ENCODE data around the gene SHB. TPM values are rescaled to one million over a fixed set of nuclear protein-coding genes. Genes with fewer than 3 reads are reported as not detected.

Gene SHB
- total and polyA plus RNA-seq, 2 of the 13 experiments (the other 11 are each of a cell fraction or from before 2014, with no cell fraction given), result 19.4 to 20.7 TPM

- TF ChIP-seq HMG20B (CRISPR knock-in tag; conservative IDR thresholded peaks at IDR 0.05) (no peak), ATF7-NPFF (CRISPR knock-in tag; IDR thresholded peaks at IDR 0.05; ENCODE audit: low read depth) (0 out of 2 replicates have a peak, but pooled peaks have one; percentile 16), NAIF1 (CRISPR knock-in tag; IDR thresholded peaks at IDR 0.05; ENCODE audit: borderline replicate concordance) (no peak), MNT (IDR thresholded peaks at IDR 0.05) (no peak), ZNF33A (CRISPR knock-in tag; IDR thresholded peaks at IDR 0.05; ENCODE audit: borderline replicate concordance) (no peak), MBD4 (IDR thresholded peaks at IDR 0.05; ENCODE audit: borderline replicate concordance, low read length) (no peak), ZNF879 (CRISPR knock-in tag; IDR thresholded peaks at IDR 0.05) (no peak), RXRB (CRISPR knock-in tag; IDR thresholded peaks at IDR 0.05; ENCODE audit: borderline replicate concordance) (peak; percentile 40; the same call in 1 of the 2 replicates), TAF15 (IDR thresholded peaks at IDR 0.05; ENCODE audit: low read depth, low read length, poor library complexity, severe bottlenecking) (no peak), ZNF564 (CRISPR knock-in tag; IDR thresholded peaks at IDR 0.05) (no peak), ARID2 (CRISPR knock-in tag; IDR thresholded peaks at IDR 0.05; ENCODE audit: borderline replicate concordance) (no peak), STAT6 (CRISPR knock-in tag; IDR thresholded peaks at IDR 0.05; ENCODE audit: borderline replicate concordance) (0 out of 2 replicates have a peak, but pooled peaks have one; percentile 52), NR2C2 (CRISPR knock-in tag; IDR thresholded peaks at IDR 0.05; ENCODE audit: borderline replicate concordance) (no peak), DNMT3B (CRISPR knock-in tag; conservative IDR thresholded peaks at IDR 0.05) (no peak), ZNF263 (CRISPR knock-in tag; IDR thresholded peaks at IDR 0.05) (no peak), ZNF253 (CRISPR knock-in tag; IDR thresholded peaks at IDR 0.05; ENCODE audit: borderline replicate concordance) (no peak), IRF2 (CRISPR knock-in tag; IDR thresholded peaks at IDR 0.05) (no peak), ZNF772 (CRISPR knock-in tag; IDR thresholded peaks at IDR 0.05) (0 out of 2 replicates have a peak, but pooled peaks have one; percentile 41), ZNF713 (CRISPR knock-in tag; IDR thresholded peaks at IDR 0.05) (no peak), SNAPC5 (CRISPR knock-in tag; IDR thresholded peaks at IDR 0.05; ENCODE audit: borderline replicate concordance) (no peak), ZNF484 (CRISPR knock-in tag; IDR thresholded peaks at IDR 0.05; ENCODE audit: borderline replicate concordance, low read depth) (no peak), ZBTB14 (CRISPR knock-in tag; IDR thresholded peaks at IDR 0.05) (no peak), JUNB (CRISPR knock-in tag; IDR thresholded peaks at IDR 0.05; ENCODE audit: borderline replicate concordance) (no peak), FOXC1 (CRISPR knock-in tag; IDR thresholded peaks at IDR 0.05; ENCODE audit: borderline replicate concordance) (peak; percentile 38; the same call in 1 of the 2 replicates)
Observed at GRCh38 chr9:37913480-37914153, 155.4 kb downstream of the SHB start (continued).

All from HepG2 (cell line).